CD4-positive, alpha-beta T cell (primary cell): ENCODE results near the gene TPBGL. TPM values are rescaled to one million over a fixed set of nuclear protein-coding genes. Genes with fewer than 3 reads are reported as not detected.

Source experiments
- ATAC-seq: fragments of 200-7000 bp; cut with Tn5 transposase; one replicate; pipeline ENCODE4 v1.10.0; 2022; ENCODE audit warnings: mild to moderate bottlenecking; ENCODE audit not compliant: poor library complexity
- CTCF ChIA-PET: fragments of 350-600 bp; sonication (Branson Sonifier 250); formaldehyde crosslinking; loops from one replicate; lab custom pipeline; 2021; ENCODE audit warnings: antibody characterized with exemption, inconsistent platforms; lab: Charles Lee
- POLR2A ChIA-PET: fragments of 350-600 bp; sonication (Branson Sonifier 250); formaldehyde crosslinking; loops from one replicate; lab custom pipeline; 2021; ENCODE audit warnings: antibody characterized with exemption, inconsistent platforms; lab: Charles Lee
- DNase-seq, 14 experiments: peaks; one replicate each; pipeline ENCODE4 v3.0.0-alpha.2; 2013 to 2020; ENCODE audit warnings: mixed read lengths in 2 of 14
- H3K27ac ChIP-seq, 2 donors: one replicate each; pipeline versions ENCODE4 v1.5.1 to v1.7.0; 2013; ENCODE audit warnings: low read length in 2 of 2, low read depth in 1 of 2, mild to moderate bottlenecking in 1 of 2
- H3K27me3 ChIP-seq, 2 experiments: 1 replicate in 1 of 2; 2 replicates in 1 of 2; pipeline versions ENCODE4 v1.6.1 to v1.7.0; 2013; ENCODE audit warnings: low read length in 2 of 2, control low read depth in 1 of 2, mild to moderate bottlenecking in 1 of 2, moderate library complexity in 1 of 2; ENCODE audit not compliant: insufficient read depth in 2 of 2, control insufficient read depth in 1 of 2
- H3K36me3 ChIP-seq: one replicate; pipeline ENCODE4 v1.6.1; 2013; ENCODE audit warnings: low read length, control low read depth; ENCODE audit not compliant: insufficient read depth
- H3K4me1 ChIP-seq: one replicate; pipeline ENCODE4 v1.6.1; 2013; ENCODE audit warnings: low read length, control low read depth; ENCODE audit not compliant: insufficient read depth
- H3K4me3 ChIP-seq: one replicate; pipeline ENCODE4 v1.5.1; 2013; ENCODE audit warnings: mild to moderate bottlenecking, low read length, moderate library complexity
- H3K9me3 ChIP-seq, 2 experiments: 1 replicate in 1 of 2; 2 replicates in 1 of 2; pipeline versions ENCODE4 v1.6.1 to v1.7.0; 2013; ENCODE audit warnings: low read length in 2 of 2, mild to moderate bottlenecking in 2 of 2, control low read depth in 1 of 2, moderate library complexity in 1 of 2; ENCODE audit not compliant: control insufficient read depth in 1 of 2, insufficient read depth in 1 of 2
- H3K27ac Mint-ChIP-seq: one replicate; pipeline ENCODE4 v1.8.0; 2020; ENCODE audit warnings: mixed read lengths
- H3K27me3 Mint-ChIP-seq: one replicate; pipeline ENCODE4 v1.8.0; 2021; ENCODE audit warnings: mixed read lengths
- H3K36me3 Mint-ChIP-seq: one replicate; pipeline ENCODE4 v1.8.0; 2021; ENCODE audit warnings: low read depth, mixed read lengths
- H3K4me1 Mint-ChIP-seq: one replicate; pipeline ENCODE4 v1.8.0; 2021; ENCODE audit warnings: low read depth, mixed read lengths
- H3K4me3 Mint-ChIP-seq: one replicate; pipeline ENCODE4 v1.8.0; 2020; ENCODE audit warnings: mild to moderate bottlenecking, mixed read lengths
- H3K9me3 Mint-ChIP-seq: one replicate; pipeline ENCODE4 v1.8.0; 2020; ENCODE audit warnings: mixed read lengths
- CTCF ChIP-seq: fragments of 200-600 bp; IDR thresholded peaks from one replicate; pipeline ENCODE4 v1.8.0; 2022; ENCODE audit warnings: antibody characterized with exemption, mild to moderate bottlenecking
- intact Hi-C, 2 experiments: fragments of 100-400 bp; cut with DNase I in 1 of 2; cut with micrococcal nuclease in 1 of 2; formaldehyde crosslinking; loops; one replicate each; pipeline versions ENCODE4 v1.15.1 to v1.9.0; 2023 to 2025; cut with DNase I, micrococcal nuclease
- total RNA-seq, 174 experiments: library from RNA in 2 of 174; stranded (reverse) in 2 of 174; gene quantifications; one replicate each; pipeline ENCODE4 v1.2.3 and lab custom pipeline; 2021 to 2026

Gene TPBGL
- total RNA-seq, 2 experiments from 2014 or later = 0.78 to 0.80 TPM

GRCh38 chr11:75275581-75275980 is 35.0 kb downstream of the TPBGL start:
- peak overlapping the region; percentile 82 to 91 for H3K27ac ChIP-seq

GRCh38 chr11:75276186-75276585 is 35.6 kb downstream of the TPBGL start:
- no peaks in the 10 kb centered on the region for H3K27me3 ChIP-seq
- no peak for TF ChIP-seq CTCF
- H3K27ac ChIP-seq = peak overlapping the region; percentile 82 to 91
- no peak overlapping the region for H3K4me3 ChIP-seq
- CTCF ChIA-PET = interaction anchor here (0.7 to 7.1 kb wide), 6 partner anchors 13 to 136 kb away, joined by 3 to 40 read pairs (median 8); partner anchors contain the start of gene TPBGL
- peaks cover 90% of the 10 kb centered on the region for H3K4me1 ChIP-seq
- H3K27me3 Mint-ChIP-seq = no peaks in the 10 kb centered on the region
- peaks cover 49% of the 10 kb centered on the region for H3K36me3 ChIP-seq
- H3K9me3 Mint-ChIP-seq = no peaks in the 10 kb centered on the region
- peaks cover 82% of the 10 kb centered on the region for H3K4me1 Mint-ChIP-seq
- POLR2A ChIA-PET = interaction anchor here (1.0 to 6.1 kb wide), 18 partner anchors 13 to 327 kb away, joined by 3 to 67 read pairs (median 9); partner anchors contain the start of genes ARRB1, SPCS2, TPBGL and XRRA1
- peaks cover 64% of the 10 kb centered on the region for H3K36me3 Mint-ChIP-seq
- H3K9me3 ChIP-seq = no peaks in the 10 kb centered on the region
- peak overlapping the region; percentile 94 for H3K27ac Mint-ChIP-seq
- peak in 1 of 14 experiments; percentile 17 for DNase-seq
- intact Hi-C loops = loop anchor here (5.0 to 10.0 kb wide), 3 partner anchors 251 to 259 kb away; partner anchors contain the start of gene GDPD5 (in 1 of the 2)
- no peak for ATAC-seq
- peak overlapping the region; percentile 71 for H3K4me3 Mint-ChIP-seq

More at GRCh38 chr11:75275581-75275980, 35.0 kb downstream of the TPBGL start:
- peak overlapping the region; percentile 71 for H3K4me3 Mint-ChIP-seq
- ATAC-seq (peak; percentile 95), DNase-seq (peak; percentile 60 to 89 (median 82))
- Histone ChIP-seq H3K4me1 (peaks cover 96% of the 10 kb centered on the region), H3K4me3 (peak overlapping the region; percentile 23), H3K36me3 (peaks cover 43% of the 10 kb centered on the region), H3K9me3 (no peaks in the 10 kb centered on the region), H3K27me3 (no peaks in the 10 kb centered on the region)
- H3K27ac Mint-ChIP-seq = peak overlapping the region; percentile 94
- H3K36me3 Mint-ChIP-seq = peaks cover 63% of the 10 kb centered on the region
- ChIA-PET CTCF (interaction anchor here (1.0 to 7.1 kb wide), 5 partner anchors 12 to 135 kb away, joined by 3 to 40 read pairs (median 10); partner anchors contain the start of gene TPBGL), POLR2A (interaction anchor here (0.6 to 6.1 kb wide), 24 partner anchors 13 to 934 kb away, joined by 3 to 67 read pairs (median 7); partner anchors contain the start of genes ARRB1, GDPD5, SPCS2 and XRRA1)
- TF ChIP-seq CTCF = no peak
- no peaks in the 10 kb centered on the region for H3K27me3 Mint-ChIP-seq
- no peaks in the 10 kb centered on the region for H3K9me3 Mint-ChIP-seq
- intact Hi-C loops = loop anchor here (1.0 to 10.0 kb wide), 4 partner anchors 109 to 259 kb away; partner anchors contain the start of gene GDPD5 (in 1 of the 2)
- peaks cover 82% of the 10 kb centered on the region for H3K4me1 Mint-ChIP-seq

- Mint-ChIP-seq H3K36me3 (peaks cover 65% of the 10 kb centered on the region), H3K4me3 (peak overlapping the region; percentile 71), H3K27ac (peak overlapping the region; percentile 94), H3K9me3 (no peaks in the 10 kb centered on the region), H3K4me1 (peaks cover 77% of the 10 kb centered on the region), H3K27me3 (no peaks in the 10 kb centered on the region)
- peak in 1 of 14 experiments; percentile 32 for DNase-seq
- no peak for ATAC-seq
- ChIA-PET POLR2A (interaction anchor here (0.7 to 6.1 kb wide), 15 partner anchors 14 to 328 kb away, joined by 3 to 67 read pairs (median 19); partner anchors contain the start of genes ARRB1, SERPINH1, SPCS2 and TPBGL), CTCF (interaction anchor here (0.7 to 7.1 kb wide), 5 partner anchors 13 to 136 kb away, joined by 3 to 40 read pairs (median 10); partner anchors contain the start of gene TPBGL)
- H3K9me3 ChIP-seq = no peaks in the 10 kb centered on the region
- intact Hi-C loops = loop anchor here (5.0 to 10.0 kb wide), 3 partner anchors 251 to 258 kb away; partner anchors contain the start of gene GDPD5 (in 1 of the 2)
- TF ChIP-seq CTCF = no peak
- peaks cover 85% of the 10 kb centered on the region for H3K4me1 ChIP-seq
- H3K4me3 ChIP-seq = no peak overlapping the region
- H3K27me3 ChIP-seq = no peaks in the 10 kb centered on the region
- peaks cover 47% of the 10 kb centered on the region for H3K36me3 ChIP-seq
- peak overlapping the region; percentile 82 to 91 for H3K27ac ChIP-seq
These were observed 36.1 kb downstream of the TPBGL start for GRCh38 chr11:75276686-75277085.
